Measurements from ENCODE around the gene CBX8. TPM values are rescaled to one million over a fixed set of nuclear protein-coding genes. Genes with fewer than 3 reads are reported as not detected.

The CBX8 gene
- polyA plus RNA-seq, 1 experiment: 0.32 TPM

GRCh38 chr17:79811868-79812352, 15.0 kb upstream of the CBX8 start:
- CTCF ChIA-PET: interaction anchor here (0.9 to 3.1 kb wide), 15 partner anchors 9 to 181 kb away, joined by 3 to 26 read pairs (median 5); partner anchors contain the start of genes CBX4 and CBX8
- POLR2A ChIA-PET: no interaction called here
- DNase-seq (ENCODE audit: low read depth): no peak
- Histone ChIP-seq H3K4me3 (ENCODE audit: low read depth, low read length) (no peak overlapping the region), H3K27me3 (ENCODE audit: control insufficient read depth, insufficient read depth, low read length) (peaks cover 71% of the 10 kb centered on the region), H3K36me3 (ENCODE audit: control insufficient read depth, insufficient read depth, low read length) (no peaks in the 10 kb centered on the region)
- no peak for TF ChIP-seq CTCF (IDR thresholded peaks at IDR 0.05; ENCODE audit: insufficient read depth, low read depth, low read length)

DNA sequence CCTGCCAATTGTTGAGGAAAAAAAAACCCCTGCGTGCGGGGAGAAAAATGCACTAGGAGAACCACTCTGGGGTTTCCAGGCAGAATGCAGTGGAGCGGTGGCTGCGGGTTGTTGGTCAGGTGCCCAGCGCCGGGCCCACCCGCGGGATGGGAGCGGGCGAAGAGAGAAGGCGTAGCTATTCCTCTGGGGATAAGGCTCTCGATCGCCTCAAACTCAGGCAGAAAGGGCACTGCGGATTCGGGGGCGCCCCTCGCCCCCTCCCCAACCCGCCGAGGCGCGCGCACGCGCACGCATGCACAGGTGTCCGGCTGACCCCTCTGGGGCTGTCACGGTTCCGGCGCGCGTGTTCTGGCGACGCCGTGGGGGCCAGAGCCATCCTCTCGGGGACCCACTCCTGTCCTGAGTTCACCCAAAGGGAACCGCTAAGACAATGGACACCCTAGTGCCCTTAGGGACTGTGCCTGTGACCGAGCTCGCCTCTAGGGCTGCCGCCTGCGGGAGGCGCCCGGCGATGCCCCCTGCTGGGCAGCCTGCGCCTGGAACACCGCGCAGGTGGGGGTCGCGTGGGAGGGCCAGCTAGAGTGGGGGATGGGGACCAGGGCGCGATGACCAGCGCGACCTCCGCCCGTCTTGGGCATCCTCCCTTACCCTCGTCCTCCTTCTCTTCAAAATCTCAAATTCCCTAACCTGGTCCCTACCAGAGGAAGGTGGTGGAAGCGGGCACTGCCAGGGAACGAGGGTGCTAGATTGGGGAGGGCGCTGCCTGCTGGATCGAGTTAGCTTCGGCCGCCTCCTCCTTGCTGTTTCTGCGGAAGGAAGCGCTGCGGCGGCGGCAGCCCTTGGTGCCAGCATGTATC, 14.4 kb upstream of the CBX8 start:
- ChIA-PET POLR2A (interaction anchor here (0.5 kb wide), 1 partner anchor 26 kb away, joined by 3 read pairs; no protein-coding TSS in a partner anchor), CTCF (interaction anchor here (0.7 to 3.1 kb wide), 16 partner anchors 10 to 182 kb away, joined by 3 to 26 read pairs (median 4); partner anchors contain the start of genes CBX4 and CBX8)
- Histone ChIP-seq H3K36me3 (ENCODE audit: control insufficient read depth, insufficient read depth, low read length) (no peaks in the 10 kb centered on the region), H3K27me3 (ENCODE audit: control insufficient read depth, insufficient read depth, low read length) (peaks cover 72% of the 10 kb centered on the region), H3K4me3 (ENCODE audit: low read depth, low read length) (no peak overlapping the region)
- DNase-seq (ENCODE audit: low read depth): no peak
- peak; percentile 54 for TF ChIP-seq CTCF (IDR thresholded peaks at IDR 0.05; ENCODE audit: insufficient read depth, low read depth, low read length)

DNA sequence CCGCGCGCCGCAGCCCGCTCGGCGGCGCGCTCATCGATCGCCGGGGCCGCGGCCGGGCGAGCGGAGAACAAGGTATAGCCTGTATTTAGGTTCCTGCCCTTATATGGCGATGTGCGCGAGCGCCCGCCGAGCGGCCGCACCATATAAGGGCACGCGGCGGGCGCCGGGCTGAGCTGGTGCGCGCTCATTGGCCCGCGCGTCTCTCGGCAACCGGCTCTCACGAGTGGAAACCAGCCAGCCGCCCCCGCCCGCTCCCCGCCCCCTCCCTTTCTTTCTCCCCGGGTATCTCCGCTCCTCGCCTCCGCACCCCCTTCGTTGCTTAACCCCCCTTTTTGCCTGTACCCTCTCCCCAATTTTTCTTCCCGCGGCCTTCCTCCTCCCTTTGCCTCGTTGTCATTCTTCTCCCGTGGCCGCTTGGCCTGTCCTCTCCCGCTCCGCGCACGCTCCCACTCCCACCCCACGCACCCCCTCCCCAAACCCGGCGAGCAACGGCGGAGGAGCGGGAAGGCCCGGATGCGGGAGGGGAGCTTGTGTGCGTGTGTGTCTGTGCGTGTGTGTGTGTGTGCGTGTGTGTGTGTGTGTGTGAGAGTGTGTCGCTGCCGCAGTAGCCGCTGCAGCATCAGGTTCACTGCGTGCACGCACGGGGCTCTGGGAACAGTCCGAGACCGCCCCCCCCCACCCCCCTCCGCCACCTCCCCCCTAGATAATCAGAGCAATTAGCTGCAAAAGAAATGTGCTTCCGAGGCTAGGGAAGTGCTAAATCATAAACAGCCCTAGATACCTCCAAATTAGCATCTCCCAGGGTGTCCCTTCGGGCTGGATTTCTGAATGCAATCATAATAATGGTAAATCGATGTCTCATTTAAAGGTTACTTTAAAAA, 13.5 kb upstream of the CBX8 start:
- Histone ChIP-seq H3K36me3 (ENCODE audit: control insufficient read depth, insufficient read depth, low read length) (no peaks in the 10 kb centered on the region), H3K27me3 (ENCODE audit: control insufficient read depth, insufficient read depth, low read length) (peaks cover 74% of the 10 kb centered on the region), H3K4me3 (ENCODE audit: low read depth, low read length) (no peak overlapping the region)
- no peak for DNase-seq (ENCODE audit: low read depth)
- ChIA-PET CTCF (interaction anchor here (0.7 to 3.1 kb wide), 10 partner anchors 11 to 69 kb away, joined by 3 to 17 read pairs (median 5); no protein-coding TSS in a partner anchor), POLR2A (interaction anchor here (1.0 kb wide), 1 partner anchor 13 kb away, joined by 19 read pairs; the partner anchor contains the start of gene CBX8)
- TF ChIP-seq CTCF (IDR thresholded peaks at IDR 0.05; ENCODE audit: insufficient read depth, low read depth, low read length): no peak

DNA sequence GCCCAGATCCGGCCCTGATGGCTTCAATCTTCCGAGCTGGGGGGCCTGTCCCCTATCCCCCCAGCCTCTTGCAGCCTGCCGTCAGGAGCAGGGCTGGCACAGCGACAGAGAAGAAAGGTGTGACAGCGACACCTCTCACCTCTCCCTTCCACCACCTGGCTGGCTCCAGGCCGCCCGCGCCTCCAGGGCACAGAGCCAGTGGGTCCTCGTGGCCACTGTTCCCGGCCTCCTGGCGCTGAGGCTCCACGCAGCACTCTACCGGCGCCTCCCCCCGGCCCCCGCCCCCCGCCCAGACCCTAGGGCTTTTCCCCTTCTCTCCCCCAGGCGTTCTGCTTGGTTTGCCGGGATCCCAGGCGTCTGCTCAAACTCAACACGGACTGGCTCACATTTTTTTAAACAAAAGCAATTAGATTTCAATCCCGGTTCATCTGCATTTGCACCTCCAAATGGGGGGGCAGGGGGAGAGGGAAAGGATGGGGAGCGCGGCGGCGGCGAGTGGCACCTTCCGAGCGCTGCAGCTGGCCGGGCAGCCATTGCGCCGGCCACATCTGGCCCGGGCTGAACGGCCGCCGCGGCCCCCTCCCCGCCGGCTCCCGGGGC, 12.8 kb upstream of the CBX8 start:
- Histone ChIP-seq H3K36me3 (ENCODE audit: control insufficient read depth, insufficient read depth, low read length) (no peaks in the 10 kb centered on the region), H3K27me3 (ENCODE audit: control insufficient read depth, insufficient read depth, low read length) (peaks cover 75% of the 10 kb centered on the region), H3K4me3 (ENCODE audit: low read depth, low read length) (no peak overlapping the region)
- no peak for TF ChIP-seq CTCF (IDR thresholded peaks at IDR 0.05; ENCODE audit: insufficient read depth, low read depth, low read length)
- ChIA-PET CTCF (interaction anchor here (0.9 kb wide), 1 partner anchor 31 kb away, joined by 3 read pairs; no protein-coding TSS in a partner anchor), POLR2A (interaction anchor here (1.0 kb wide), 1 partner anchor 13 kb away, joined by 19 read pairs; the partner anchor contains the start of gene CBX8)
- DNase-seq (ENCODE audit: low read depth): no peak
